GM18505 (cell line): ENCODE data around the gene GABRP.

Experiments
- ATAC-seq: cut with Tn5 transposase; IDR thresholded peaks from one replicate; pipeline ENCODE4 v1.9.1; 2021; ENCODE audit not compliant: unreplicated experiment
- POLR2A ChIP-seq: IDR thresholded peaks from 4 replicates; pipeline ENCODE4 v1.6.1; 2011; ENCODE audit warnings: borderline replicate concordance; ENCODE audit not compliant: insufficient read depth, insufficient read length; ENCODE audit errors: extremely low read depth

Gene GABRP

DNA sequence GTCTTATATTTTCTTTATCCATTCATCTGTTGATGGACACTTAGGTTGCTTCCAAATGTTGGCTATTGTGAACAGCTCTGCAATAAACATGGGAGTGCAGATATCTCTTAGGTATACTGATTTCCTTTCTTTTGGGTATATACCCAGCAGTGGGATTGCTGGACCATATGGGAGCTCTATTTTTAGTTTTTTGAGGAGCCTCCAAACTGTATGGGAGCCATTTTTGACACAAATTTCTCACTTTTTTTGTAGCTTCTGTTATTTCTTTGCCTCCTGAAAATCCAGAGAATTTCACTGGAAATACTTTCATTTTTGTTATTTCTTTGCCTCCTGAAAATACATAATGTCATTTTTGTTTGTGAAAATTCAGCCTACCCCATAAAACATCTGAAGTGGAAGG is 63.3 kb downstream of the GABRP start:
- TF ChIP-seq POLR2A = no peak
- no peak for ATAC-seq

DNA sequence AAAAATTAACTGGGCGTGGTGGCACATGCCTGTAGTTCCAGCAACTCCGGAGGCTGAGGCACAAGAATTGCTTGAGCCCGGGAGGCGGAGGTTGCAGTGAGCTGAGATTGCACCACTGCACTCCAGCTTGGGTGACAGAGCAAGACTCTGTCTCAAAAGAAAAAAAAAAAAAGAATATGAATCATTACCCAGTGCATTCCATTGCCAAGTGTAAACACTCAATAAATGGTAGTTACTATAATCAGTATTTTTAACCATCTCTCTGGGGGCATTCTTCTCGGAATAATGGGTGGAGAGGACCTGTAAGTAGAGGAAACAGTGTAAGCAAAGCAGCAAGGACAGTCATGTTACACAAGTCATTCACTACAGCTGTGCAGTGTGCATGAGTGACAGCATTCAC is 64.5 kb downstream of the GABRP start:
- TF ChIP-seq POLR2A = no peak
- no peak for ATAC-seq

DNA sequence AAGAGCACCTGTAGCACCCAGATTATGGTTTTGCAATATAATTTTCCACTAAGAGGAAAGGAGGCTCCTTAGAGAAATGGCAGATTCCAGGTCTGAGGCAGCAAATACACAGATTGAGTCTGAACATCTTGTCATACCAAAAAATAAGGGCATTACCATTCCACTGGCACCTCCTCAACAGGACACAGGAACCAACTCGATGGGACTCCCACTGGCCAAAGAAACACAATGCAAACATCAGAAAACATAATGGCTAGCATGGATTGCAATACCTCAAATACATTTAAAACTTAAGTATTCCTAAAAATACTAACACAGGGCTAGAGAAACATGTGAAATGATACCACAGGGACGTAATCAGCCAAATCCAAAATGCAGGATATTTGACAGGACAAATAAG is 65.8 kb downstream of the GABRP start:
- TF ChIP-seq POLR2A = no peak
- no peak for ATAC-seq

DNA sequence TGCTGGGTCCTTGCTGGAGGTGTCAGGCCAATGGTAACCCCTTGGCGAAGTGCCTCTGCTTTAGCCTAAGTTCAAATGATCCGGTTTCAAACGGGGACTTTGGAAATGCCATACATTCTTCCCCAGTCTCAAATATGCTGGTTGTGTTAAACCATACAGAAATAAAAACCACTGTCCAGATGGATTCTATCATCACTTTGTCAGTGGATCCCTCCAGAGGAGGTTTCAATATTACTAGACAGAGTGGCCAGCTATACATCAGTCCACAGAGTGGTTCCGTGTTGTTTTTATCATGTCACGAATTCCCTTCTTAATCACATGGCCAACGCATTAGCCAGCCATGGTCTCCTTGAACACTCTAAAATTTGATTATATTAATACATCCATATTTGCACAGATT is 71.0 kb downstream of the GABRP start:
- TF ChIP-seq POLR2A = no peak
- no peak for ATAC-seq

DNA sequence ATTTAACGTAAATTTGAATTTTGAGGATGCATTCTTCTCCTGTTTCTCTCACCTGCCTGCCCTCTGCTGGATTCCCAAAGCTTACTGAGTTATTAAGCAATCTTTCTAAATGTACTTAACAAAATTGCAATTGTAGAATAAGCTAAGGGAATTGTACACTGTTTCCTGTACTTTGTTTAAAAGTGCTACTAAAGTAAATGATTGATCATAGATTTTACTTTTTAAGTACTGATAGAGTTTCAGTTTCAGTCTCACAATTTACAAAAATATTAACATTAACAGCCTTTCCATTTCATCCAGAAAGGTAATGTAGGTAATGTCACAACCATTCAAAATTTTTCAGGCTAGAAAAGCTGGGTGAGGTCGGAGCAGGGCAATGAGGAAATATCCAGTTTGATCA is 73.5 kb downstream of the GABRP start:
- ATAC-seq = no peak
- no peak for TF ChIP-seq POLR2A

DNA sequence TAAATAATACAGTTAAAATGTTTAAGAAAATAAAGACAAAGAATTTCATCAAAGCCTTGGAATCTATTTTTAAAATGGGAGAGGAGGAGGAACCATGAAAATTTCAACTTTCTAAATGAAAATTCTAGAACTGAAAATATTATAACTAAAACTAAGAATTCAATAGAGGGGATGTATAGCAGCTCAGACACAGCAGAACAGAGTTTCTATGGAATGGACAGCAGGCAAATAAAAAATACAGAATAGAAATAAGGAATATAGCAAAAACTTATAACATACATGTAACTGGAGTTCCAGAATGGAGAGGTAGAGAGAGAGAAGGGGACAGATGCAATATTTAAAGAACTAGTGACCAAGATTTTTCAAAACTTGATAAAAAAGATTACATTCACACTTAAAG is 76.9 kb downstream of the GABRP start:
- no peak for ATAC-seq

DNA sequence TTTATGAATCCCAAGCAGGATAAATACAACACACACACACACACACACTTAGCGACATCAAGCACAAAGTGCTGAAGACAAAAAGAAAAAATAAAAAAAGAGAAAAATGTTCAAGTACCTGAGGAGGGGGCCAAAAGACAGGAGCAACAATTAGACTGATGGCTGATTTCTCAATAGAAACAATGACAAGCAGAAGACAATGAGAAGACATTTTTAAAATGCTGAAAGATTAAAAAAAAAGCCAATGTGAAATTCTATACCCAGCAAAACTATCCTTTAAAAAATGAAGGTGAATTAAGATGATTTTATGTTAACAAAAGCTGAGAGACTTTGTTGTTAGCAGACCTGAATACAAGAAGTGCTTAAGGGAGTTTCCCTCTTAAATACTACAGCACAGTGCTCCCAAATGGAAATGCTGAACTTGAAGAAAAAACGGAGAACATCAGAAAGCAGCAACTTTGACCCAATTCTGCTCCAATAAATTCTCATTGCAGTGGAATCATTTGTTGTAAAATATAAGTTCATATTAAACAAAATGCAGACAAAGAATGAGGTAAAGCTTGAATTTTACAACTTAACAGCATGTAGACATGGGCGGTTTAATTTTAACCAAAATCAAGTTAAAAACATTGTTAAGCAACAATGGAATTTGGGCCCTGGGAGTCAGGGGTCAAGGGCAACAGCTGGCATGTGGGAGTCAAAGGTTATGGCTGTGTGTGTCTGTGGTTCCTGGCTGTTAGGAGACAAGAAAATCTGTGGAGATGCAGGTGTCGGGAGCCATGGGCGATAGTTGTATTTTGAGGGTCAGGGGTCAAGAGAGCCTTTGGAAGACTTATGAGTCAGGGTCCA is 77.5 kb downstream of the GABRP start:
- no peak for TF ChIP-seq POLR2A
- no peak for ATAC-seq

More for the DNA sequence above, 76.9 kb downstream of the GABRP start:
- TF ChIP-seq POLR2A = no peak

DNA sequence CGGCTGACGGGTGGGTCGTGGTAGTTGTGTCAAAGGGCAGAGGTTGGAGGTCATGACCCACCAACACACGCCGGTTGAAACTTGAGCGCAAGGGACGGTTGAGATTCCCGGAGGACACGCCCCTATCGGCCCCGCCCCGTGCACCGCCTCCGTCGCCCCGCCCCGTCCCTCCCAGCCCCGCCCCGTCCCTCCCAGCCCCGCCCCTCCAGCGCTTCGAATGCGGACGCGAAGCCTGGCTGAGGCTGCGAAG is 78.1 kb downstream of the GABRP start:
- TF ChIP-seq POLR2A = no peak
- no peak for ATAC-seq

DNA sequence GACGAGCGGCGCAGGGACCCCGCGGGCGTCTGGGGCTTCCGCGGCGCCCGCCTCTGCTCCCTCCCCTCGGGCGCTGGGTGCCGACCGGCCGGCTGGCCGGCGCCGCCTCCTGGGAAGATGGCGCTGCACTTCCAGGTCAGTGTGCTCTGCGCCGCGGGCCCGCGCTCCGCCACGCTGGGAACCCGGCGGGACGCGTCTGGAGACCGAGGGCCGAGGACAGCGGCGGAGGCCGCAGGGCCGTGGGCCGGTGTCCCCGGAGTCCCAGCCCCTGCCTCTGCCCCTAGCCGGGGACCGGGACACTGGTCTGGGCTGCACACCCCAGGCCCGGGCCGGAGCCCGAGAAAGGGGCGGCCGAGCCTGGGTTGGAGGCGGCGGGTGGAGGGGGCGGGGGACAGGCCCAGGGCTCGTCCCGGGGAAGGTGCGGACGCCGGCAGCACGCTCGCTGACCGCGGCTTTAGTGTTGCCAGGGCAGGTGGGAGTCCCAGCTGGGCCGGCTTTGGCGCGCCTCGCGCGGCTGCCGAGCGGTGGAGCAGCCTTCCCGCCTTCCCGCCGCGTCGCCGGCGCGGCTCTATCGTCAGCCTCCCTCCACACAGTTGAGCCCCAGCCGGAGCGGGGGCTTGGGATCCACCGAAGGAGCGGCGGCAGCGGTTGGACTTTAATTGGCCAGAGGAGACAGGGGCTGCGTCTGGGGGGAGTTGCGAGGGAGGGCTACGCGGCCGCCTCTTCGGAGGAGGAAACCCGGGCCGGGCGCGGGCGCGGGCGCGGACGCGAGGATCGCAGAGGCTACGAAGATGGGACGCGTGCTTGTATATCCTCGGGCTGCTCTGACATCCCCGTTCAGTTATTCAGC is 78.6 kb downstream of the GABRP start, which contains the start of gene RANBP17:
Gene RANBP17 (plus strand): TSS at position 102 of the 850 bp plus-strand sequence.
- no peak for TF ChIP-seq POLR2A
- no peak for ATAC-seq

DNA sequence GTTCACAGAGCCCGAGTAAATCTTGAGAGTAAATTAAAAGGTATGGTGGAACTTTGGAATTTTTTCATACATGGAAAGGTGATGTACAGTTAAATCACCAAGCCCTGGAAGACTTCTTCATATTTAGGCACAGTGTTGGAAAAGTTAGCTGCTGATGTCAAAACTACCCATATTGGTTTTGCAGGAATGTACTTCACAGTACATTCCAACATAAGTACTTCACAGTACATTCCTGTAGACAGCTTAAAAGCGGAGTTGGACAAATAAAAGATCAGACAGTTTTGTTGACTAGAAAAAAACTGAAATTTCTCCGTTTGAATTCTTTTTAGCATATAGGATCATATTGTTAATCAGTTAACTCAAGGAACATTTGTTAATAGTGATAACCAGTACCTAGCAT is 80.1 kb downstream of the GABRP start:
- no peak for TF ChIP-seq POLR2A
- ATAC-seq = no peak
